Adrenal gland (tissue), 12 donors: ENCODE results near the gene ATG16L1. TPM values are rescaled to one million over a fixed set of nuclear protein-coding genes. Genes with fewer than 3 reads are reported as not detected.

Source experiments
- DNase-seq, 7 donors: peaks; one replicate each; pipeline ENCODE4 v3.0.0-alpha.2; 2019 to 2020
- H3K27ac ChIP-seq, 5 donors: fragments of 200-600 bp; sonication (generic) in 4 of 5; 1 replicate in 3 of 5; 2 replicates in 2 of 5; pipeline versions ENCODE4 v1.5.1 to v1.8.0; 2016 to 2020; ENCODE audit warnings: mild to moderate bottlenecking in 1 of 5
- H3K27me3 ChIP-seq: fragments of 200-600 bp; 2 replicates; pipeline ENCODE4 v1.8.0; 2021
- H3K36me3 ChIP-seq, 2 donors: fragments of 200-600 bp; replicated peaks in 1 of 2; 1 replicate in 1 of 2; 2 replicates in 1 of 2; pipeline versions ENCODE4 v1.5.1 to v1.8.0; 2018 to 2022
- H3K4me1 ChIP-seq, 2 donors: fragments of 200-600 bp; replicated peaks in 1 of 2; 1 replicate in 1 of 2; 2 replicates in 1 of 2; pipeline versions ENCODE4 v1.5.1 to v1.8.0; 2018 to 2021
- H3K4me3 ChIP-seq, 4 donors: fragments of 200-600 bp; sonication (generic) in 3 of 4; one replicate each; pipeline ENCODE4 v1.5.1; 2016 to 2018
- H3K9me3 ChIP-seq, 3 donors: fragments of 200-600 bp; sonication (generic) in 1 of 3; replicated peaks in 1 of 3; 1 replicate in 2 of 3; 2 replicates in 1 of 3; pipeline versions ENCODE4 v1.5.1 to v1.8.0; 2016 to 2021
- POLR2A ChIP-seq, 2 donors: fragments of 450-650 bp; IDR thresholded peaks; one replicate each; pipeline ENCODE4 v1.6.1; 2017; ENCODE audit warnings: antibody characterized with exemption in 2 of 2, mild to moderate bottlenecking in 2 of 2, moderate library complexity in 1 of 2
- WGBS, 4 donors: extraction: QIAGEN DNeasy Blood & Tissue Kit in 2 of 4; methylation state at CpG; one replicate each; pipeline versions ENCODE4 v1.1.5 to v1.1.7; 2013 to 2017; 5-methylcytosine and 5-hydroxymethylcytosine counted together
- intact Hi-C, 2 donors: fragments of 100-400 bp; cut with DNase I; formaldehyde crosslinking; loops; one replicate each; pipeline versions ENCODE4 v1.14.1 to v1.15.0; 2022 to 2023
- polyA plus RNA-seq, 3 donors: library from polyadenylated mRNA; stranded (reverse); fragments of 200-250 nt in 2 of 3; fragments of 350-450 nt in 1 of 3; fragmentation: Illumina TruSeq in 1 of 3; extraction: RNeasy Lipid Tissue Mini Kit (QIAGEN cat#74804) in 1 of 3; gene quantifications; one replicate each; pipeline ENCODE4 v1.2.3, GENCODE V29; 2013 to 2014
- total RNA-seq, 9 donors: library from RNA; depleted of rRNA in 4 of 9; stranded (reverse); fragments of >200 nt in 4 of 9; fragments of 120-200 nt in 1 of 9; fragmentation: NEBNext Ultra II Directional in 1 of 9; extraction: Animal tissue kit (Norgen Biotek cat#: 25700) in 1 of 9; gene quantifications; one replicate each; pipeline versions ENCODE4 v1.1.0 to v1.2.4, GENCODE V29; 2013 to 2023
- TF ChIP-seq, protein P1 (sequence below), 6 experiments: fragments of 450-650 bp in 4 of 6; fragments of 200-600 bp in 2 of 6; sonication (generic) in 1 of 6; IDR thresholded peaks; 1 replicate in 5 of 6; 2 replicates in 1 of 6; pipeline versions ENCODE4 v1.5.1 to v1.8.0; 2016 to 2021; ENCODE audit warnings: antibody characterized with exemption in 6 of 6, mild to moderate bottlenecking in 2 of 6, moderate library complexity in 1 of 6
- donor health status: healthy with polysubstance abuse.
- donor health status: Bipolar disorder and iron deficiency.
- donor health status: DM: yes; HTN: yes; CAD: no.
- donor health status: DM: no; HTN: no; CAD: no.
- donor health status: DM: no; HTN: no; CAD: no.
- donor health status: DM: yes; HTN: yes; CAD: no.

Gene ATG16L1
- total and polyA plus RNA-seq, 12 donors: 10.0 to 37.7 (median 22.1) TPM

DNA sequence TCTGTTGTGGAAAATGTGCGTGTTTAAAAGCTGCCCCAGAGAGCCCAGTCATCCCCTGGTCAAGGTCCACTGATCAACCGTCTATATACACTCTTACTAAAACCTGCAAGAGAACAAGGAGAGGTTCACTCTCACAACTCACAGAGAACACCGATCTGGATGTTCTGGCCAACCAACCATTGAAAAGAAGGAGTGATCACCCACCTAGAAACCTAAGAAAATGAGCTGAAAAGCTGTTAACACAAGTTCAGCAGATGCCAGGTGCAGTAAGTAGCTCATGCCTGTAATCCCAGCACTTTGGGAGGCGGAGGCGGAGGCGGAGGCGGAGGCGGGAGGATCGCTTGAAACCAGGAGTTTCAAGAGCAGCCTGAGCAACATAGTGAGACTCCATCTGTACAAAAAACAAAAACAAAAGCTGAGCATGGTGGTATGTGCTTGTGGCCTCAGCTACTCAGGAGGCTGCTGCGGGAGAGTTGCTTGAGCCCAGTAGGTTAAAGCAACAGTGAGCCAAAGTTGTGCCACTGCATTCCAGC, 14.5 kb downstream of the ATG16L1 start:
- WGBS, 4 donors: 96 to 97% (median 97%) methylated on average over 10 of the region's 10 CpGs

DNA sequence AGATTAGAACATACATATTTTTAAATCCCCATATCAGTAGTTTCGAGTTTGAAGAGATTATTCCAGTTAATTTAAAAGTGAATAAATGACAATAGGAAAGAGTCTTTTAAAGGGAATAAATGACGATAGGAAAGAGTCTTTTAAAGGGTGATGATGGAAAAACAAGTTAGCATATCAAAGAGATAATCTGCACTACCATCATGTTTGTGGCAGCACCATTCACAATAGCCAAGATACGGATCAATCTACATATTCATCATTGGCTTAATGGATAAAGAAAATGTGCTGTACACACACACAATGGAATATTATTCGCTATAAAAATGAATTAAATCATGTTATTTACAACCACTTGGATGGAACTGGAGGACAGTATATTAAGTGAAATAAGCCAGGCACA, 15.0 kb downstream of the ATG16L1 start:
- 90 to 95% (median 92%) methylated on average over 4 of the region's 4 CpGs for WGBS, 4 donors

More for the DNA sequence above, 14.5 kb downstream of the ATG16L1 start:
- no peak for TF ChIP-seq POLR2A (IDR thresholded peaks at IDR 0.05)
- TF ChIP-seq, protein P1, sequence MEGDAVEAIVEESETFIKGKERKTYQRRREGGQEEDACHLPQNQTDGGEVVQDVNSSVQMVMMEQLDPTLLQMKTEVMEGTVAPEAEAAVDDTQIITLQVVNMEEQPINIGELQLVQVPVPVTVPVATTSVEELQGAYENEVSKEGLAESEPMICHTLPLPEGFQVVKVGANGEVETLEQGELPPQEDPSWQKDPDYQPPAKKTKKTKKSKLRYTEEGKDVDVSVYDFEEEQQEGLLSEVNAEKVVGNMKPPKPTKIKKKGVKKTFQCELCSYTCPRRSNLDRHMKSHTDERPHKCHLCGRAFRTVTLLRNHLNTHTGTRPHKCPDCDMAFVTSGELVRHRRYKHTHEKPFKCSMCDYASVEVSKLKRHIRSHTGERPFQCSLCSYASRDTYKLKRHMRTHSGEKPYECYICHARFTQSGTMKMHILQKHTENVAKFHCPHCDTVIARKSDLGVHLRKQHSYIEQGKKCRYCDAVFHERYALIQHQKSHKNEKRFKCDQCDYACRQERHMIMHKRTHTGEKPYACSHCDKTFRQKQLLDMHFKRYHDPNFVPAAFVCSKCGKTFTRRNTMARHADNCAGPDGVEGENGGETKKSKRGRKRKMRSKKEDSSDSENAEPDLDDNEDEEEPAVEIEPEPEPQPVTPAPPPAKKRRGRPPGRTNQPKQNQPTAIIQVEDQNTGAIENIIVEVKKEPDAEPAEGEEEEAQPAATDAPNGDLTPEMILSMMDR (IDR thresholded peaks at IDR 0.05): no peak
- H3K36me3 ChIP-seq: peaks cover 0 to 70% of the 10 kb centered on the region in 2 donors
- intact Hi-C loops: no loop called here
- DNase-seq: no peak
- H3K27ac ChIP-seq: no peak overlapping the region
- H3K9me3 ChIP-seq: no peaks in the 10 kb centered on the region
- H3K27me3 ChIP-seq: no peaks in the 10 kb centered on the region
- no peaks in the 10 kb centered on the region for H3K4me1 ChIP-seq
- H3K4me3 ChIP-seq: no peak overlapping the region

DNA sequence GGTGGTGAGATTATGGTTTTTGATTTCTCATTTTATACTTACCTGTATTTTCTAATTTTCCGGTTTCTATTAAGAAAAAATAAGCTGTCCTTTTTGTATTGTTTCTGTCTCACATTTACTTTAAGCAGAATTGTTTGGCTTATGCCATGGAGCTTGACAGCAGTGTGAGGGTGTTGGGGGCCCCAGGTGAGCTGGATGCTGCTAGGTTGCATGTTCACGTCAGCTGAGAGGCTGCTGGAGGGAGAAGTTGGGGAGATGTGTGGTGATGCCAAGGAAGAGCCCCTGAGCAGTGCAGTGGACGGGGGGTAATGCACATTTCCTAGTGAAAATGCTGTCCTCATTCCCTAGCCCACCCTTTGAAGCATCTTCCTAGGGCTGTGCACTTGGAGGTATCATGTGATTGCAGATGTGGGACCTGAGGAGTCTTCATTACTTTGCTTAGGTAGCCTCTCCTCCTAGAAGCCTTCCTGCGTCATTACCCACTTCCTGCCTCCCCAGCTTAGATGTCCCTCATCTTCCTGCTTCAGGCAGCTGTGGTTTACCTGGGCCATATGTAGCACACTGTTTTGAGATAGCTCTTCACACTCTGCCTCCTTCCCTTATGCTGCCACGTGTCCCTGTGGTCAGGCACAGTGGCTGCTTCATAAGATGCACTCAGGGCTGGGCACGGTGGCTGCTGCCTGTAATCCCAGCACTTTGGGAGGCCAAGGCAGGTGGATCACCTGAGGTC, 16.2 kb downstream of the ATG16L1 start:
- Histone ChIP-seq H3K4me1 (no peaks in the 10 kb centered on the region), H3K9me3 (no peaks in the 10 kb centered on the region), H3K27ac (no peak overlapping the region), H3K27me3 (no peaks in the 10 kb centered on the region), H3K36me3 (peaks cover 0 to 69% of the 10 kb centered on the region in 2 donors), H3K4me3 (no peak overlapping the region)
- peak in 1 of 7 donors; percentile 12 for DNase-seq
- TF ChIP-seq, protein P1 (IDR thresholded peaks at IDR 0.05): no peak
- intact Hi-C loops: no loop called here
- WGBS, 4 donors: 80 to 94% (median 87%) methylated on average over 6 of the region's 6 CpGs

More for the DNA sequence above, 15.0 kb downstream of the ATG16L1 start:
- Histone ChIP-seq H3K9me3 (no peaks in the 10 kb centered on the region), H3K36me3 (peaks cover 0 to 70% of the 10 kb centered on the region in 2 donors), H3K4me1 (no peaks in the 10 kb centered on the region), H3K4me3 (no peak overlapping the region), H3K27ac (no peak overlapping the region), H3K27me3 (no peaks in the 10 kb centered on the region)
- no peak for DNase-seq
- TF ChIP-seq, protein P1 (IDR thresholded peaks at IDR 0.05): no peak
- no peak for TF ChIP-seq POLR2A (IDR thresholded peaks at IDR 0.05)
- intact Hi-C loops: no loop called here

DNA sequence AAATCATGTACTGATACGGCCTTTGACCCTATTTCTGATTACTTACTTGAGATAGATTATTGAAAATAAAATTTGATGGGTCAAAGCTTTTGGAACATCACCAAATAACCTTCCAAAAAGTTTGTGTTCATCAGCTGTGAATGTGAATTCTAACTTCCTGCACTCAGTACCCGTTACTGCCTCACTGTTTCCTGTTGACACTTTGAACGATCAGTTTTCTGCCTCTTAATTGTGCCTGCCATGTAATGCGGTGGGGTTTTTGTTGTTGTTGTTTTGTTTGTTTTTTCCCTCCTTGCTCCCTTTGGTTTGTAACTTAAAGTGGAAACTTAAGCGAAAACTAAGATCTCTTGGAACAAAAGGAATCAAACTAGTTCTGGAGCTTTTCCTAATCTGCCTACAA, 18.9 kb downstream of the ATG16L1 start:
- Histone ChIP-seq H3K9me3 (no peaks in the 10 kb centered on the region), H3K36me3 (peaks cover 0 to 69% of the 10 kb centered on the region in 2 donors), H3K27ac (no peak overlapping the region), H3K4me3 (no peak overlapping the region), H3K4me1 (no peaks in the 10 kb centered on the region), H3K27me3 (no peaks in the 10 kb centered on the region)
- intact Hi-C loops: no loop called here
- TF ChIP-seq, protein P1 (IDR thresholded peaks at IDR 0.05): no peak
- no peak for TF ChIP-seq POLR2A (IDR thresholded peaks at IDR 0.05)
- WGBS, 4 donors: 60 to 77% (median 68%) methylated on average over 5 of the region's 5 CpGs
- DNase-seq: no peak
